Astrocyte of the cerebellum (primary cell): Measurements from ENCODE around the gene LRRTM1.

Experiments used
- DNase-seq: peaks from one replicate; pipeline ENCODE4 v3.0.0-alpha.2; 2011; ENCODE audit warnings: low read depth
- H3K4me3 ChIP-seq: 2 replicates; pipeline ENCODE4 v1.5.1; 2011; ENCODE audit warnings: mild to moderate bottlenecking, low read depth, low read length, moderate library complexity
- in situ Hi-C: cut with HindIII; loops from 2 replicates; pipeline ENCODE4 v1.10.0; 2017; ENCODE audit warnings: low sequenced_read_pairs
- TF ChIP-seq, protein P1 (sequence below): IDR thresholded peaks from 2 replicates; pipeline ENCODE4 v1.5.1; 2012; ENCODE audit warnings: low read length, low read depth, moderate library complexity, mild to moderate bottlenecking; ENCODE audit errors: missing control alignments

LRRTM1 gene

GRCh38 chr2:80298954-80299353 lies 5.6 kb downstream of the LRRTM1 start:
- no peak overlapping the region for H3K4me3 ChIP-seq
- in situ Hi-C loops = no loop called here
- TF ChIP-seq, protein P1, sequence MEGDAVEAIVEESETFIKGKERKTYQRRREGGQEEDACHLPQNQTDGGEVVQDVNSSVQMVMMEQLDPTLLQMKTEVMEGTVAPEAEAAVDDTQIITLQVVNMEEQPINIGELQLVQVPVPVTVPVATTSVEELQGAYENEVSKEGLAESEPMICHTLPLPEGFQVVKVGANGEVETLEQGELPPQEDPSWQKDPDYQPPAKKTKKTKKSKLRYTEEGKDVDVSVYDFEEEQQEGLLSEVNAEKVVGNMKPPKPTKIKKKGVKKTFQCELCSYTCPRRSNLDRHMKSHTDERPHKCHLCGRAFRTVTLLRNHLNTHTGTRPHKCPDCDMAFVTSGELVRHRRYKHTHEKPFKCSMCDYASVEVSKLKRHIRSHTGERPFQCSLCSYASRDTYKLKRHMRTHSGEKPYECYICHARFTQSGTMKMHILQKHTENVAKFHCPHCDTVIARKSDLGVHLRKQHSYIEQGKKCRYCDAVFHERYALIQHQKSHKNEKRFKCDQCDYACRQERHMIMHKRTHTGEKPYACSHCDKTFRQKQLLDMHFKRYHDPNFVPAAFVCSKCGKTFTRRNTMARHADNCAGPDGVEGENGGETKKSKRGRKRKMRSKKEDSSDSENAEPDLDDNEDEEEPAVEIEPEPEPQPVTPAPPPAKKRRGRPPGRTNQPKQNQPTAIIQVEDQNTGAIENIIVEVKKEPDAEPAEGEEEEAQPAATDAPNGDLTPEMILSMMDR = no peak
- DNase-seq = no peak

- no peak overlapping the region for H3K4me3 ChIP-seq
- in situ Hi-C loops = no loop called here
- no peak for DNase-seq
- TF ChIP-seq, protein P1 = no peak
These were observed 11.5 kb downstream of the LRRTM1 start for GRCh38 chr2:80293039-80293438.

DNA sequence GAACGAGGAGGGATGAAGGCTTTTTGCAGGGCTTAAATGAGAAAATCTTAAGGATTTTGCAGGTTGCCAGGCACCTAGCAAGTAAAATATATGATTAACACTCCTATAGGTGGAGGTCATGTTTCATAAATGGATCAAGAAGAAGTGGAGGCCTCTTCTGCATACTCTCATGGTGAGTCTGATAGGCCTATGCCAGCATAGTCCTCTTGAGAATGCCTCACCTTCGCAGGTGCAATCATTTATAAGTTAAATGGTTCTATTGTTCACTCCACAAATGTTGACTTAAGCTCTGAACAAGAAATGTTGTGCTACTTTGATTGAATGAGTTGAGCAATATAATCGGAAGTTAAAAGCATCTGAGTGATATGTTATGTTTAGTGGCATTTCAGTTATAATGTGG lies 12.1 kb downstream of the LRRTM1 start:
- no peak for DNase-seq
- in situ Hi-C loops = no loop called here
- H3K4me3 ChIP-seq = no peak overlapping the region
- TF ChIP-seq, protein P1 = no peak

DNA sequence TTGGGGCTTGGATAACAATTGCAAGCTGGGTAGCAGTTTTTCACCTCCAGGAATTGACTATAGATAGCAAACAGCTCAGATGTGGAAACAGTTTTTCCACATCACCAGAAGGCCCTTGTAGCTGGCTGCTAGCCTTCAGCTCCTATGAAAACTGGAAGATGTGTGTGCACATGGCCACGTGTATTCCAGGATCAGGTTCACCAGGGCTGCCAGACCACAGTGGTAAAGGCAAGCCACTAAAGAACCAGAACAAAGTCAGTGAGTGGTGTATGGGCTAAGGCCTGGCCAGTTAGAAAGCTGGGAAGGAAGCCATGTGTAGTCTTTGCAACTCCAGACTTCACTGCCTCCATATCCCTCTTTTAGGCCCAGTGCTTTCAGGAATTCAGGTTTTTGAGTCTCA lies 12.9 kb downstream of the LRRTM1 start:
- in situ Hi-C loops = no loop called here
- TF ChIP-seq, protein P1 = no peak
- H3K4me3 ChIP-seq = no peak overlapping the region
- peak; percentile 27 for DNase-seq

GRCh38 chr2:80288576-80288975 lies 16.0 kb downstream of the LRRTM1 start:
- H3K4me3 ChIP-seq = no peak overlapping the region
- TF ChIP-seq, protein P1 = peak; percentile 34
- in situ Hi-C loops = no loop called here
- no peak for DNase-seq

GRCh38 chr2:80281049-80281448 lies 23.5 kb downstream of the LRRTM1 start:
- DNase-seq = no peak
- in situ Hi-C loops = no loop called here
- H3K4me3 ChIP-seq = no peak overlapping the region
- TF ChIP-seq, protein P1 = no peak

DNA sequence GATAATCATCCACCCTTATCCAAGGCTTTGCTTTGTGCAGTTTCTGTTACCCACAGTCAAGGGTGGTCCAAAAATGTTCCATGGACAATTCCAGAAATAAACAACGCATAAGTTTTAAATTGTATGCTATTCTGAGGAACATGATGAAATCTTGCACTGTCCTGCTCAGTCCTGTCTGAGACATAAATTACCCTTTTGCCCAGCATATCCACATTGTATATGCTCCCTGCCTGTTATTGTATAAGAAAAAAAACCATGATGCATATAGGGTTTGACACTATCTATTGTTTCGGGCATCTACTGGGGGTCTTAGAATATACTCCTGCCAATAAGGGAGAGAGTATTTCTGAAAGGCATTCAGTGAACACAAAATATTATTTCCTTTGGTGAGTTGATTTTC lies 24.0 kb downstream of the LRRTM1 start:
- H3K4me3 ChIP-seq = no peak overlapping the region
- DNase-seq = no peak
- TF ChIP-seq, protein P1 = no peak
- in situ Hi-C loops = no loop called here
